Esophagus muscularis mucosa (tissue), 4 donors: ENCODE measurements around the gene HIBCH.

Source experiments
- EP300 ChIP-seq: sonication (generic); formaldehyde crosslinking; IDR thresholded peaks from one replicate; pipeline ENCODE4 v1.6.1; 2017; ENCODE audit warnings: antibody characterized with exemption
- POLR2A ChIP-seq: fragments of 450-650 bp; IDR thresholded peaks from one replicate; pipeline ENCODE4 v1.6.1; 2017; ENCODE audit warnings: antibody characterized with exemption, moderate library complexity, mild to moderate bottlenecking, low read depth
- POLR2AphosphoS5 ChIP-seq, 2 donors: sonication (generic); formaldehyde crosslinking; IDR thresholded peaks; one replicate each; pipeline ENCODE4 v1.6.1; 2017; ENCODE audit warnings: antibody characterized with exemption in 2 of 2
- TF ChIP-seq, protein P1 (sequence below), 3 experiments: fragments of 200-600 bp in 2 of 3; fragments of 450-650 bp in 1 of 3; sonication (generic) in 2 of 3; IDR thresholded peaks; one replicate each; pipeline ENCODE4 v1.5.1; 2017 to 2019; ENCODE audit warnings: antibody characterized with exemption in 3 of 3, mild to moderate bottlenecking in 2 of 3, moderate library complexity in 1 of 3

DNA sequence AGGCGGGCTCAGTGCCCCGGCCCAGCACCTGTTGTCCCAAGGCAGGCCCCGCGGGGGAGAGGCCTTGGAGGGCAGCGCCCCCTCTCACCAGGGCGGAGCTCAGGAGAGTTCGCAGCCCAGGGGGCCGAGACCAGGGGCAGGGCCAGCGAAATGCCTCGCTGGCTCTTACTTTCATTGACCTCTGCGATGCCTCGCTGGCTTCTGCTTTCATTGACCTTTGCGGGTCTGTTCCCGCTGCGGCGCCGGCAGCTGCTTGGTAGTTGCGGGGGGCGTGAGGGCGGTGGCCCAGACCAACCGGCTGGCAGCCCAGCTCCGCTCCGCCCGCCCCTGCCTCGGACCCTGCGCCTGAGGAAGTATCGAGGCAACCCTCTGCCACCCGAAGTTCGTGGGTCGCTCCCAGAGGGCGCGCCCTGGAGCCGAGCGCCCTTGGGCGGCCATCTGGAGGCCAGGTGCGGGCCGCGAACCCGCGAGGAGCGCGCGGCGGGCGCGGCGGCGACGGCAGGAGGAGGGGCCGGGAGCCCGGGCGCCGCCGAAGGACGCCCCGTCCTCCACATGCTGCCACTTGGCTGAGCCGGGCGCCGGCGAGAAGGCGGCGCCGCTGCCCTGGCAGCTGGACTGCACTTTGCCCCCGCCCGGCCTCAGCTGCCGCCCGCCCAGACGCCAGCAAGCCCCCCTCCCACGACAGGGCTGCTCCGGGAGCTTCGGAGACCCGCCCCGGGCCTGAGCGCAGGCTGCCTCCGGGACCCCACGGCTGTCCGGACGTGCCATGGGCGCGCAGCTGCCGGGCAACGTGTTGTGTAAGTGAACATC is 139.1 kb downstream of the HIBCH start:
- no peak for TF ChIP-seq POLR2A
- TF ChIP-seq EP300 = no peak
- TF ChIP-seq POLR2AphosphoS5 (IDR thresholded peaks at IDR 0.05) = no peak
- TF ChIP-seq, protein P1, sequence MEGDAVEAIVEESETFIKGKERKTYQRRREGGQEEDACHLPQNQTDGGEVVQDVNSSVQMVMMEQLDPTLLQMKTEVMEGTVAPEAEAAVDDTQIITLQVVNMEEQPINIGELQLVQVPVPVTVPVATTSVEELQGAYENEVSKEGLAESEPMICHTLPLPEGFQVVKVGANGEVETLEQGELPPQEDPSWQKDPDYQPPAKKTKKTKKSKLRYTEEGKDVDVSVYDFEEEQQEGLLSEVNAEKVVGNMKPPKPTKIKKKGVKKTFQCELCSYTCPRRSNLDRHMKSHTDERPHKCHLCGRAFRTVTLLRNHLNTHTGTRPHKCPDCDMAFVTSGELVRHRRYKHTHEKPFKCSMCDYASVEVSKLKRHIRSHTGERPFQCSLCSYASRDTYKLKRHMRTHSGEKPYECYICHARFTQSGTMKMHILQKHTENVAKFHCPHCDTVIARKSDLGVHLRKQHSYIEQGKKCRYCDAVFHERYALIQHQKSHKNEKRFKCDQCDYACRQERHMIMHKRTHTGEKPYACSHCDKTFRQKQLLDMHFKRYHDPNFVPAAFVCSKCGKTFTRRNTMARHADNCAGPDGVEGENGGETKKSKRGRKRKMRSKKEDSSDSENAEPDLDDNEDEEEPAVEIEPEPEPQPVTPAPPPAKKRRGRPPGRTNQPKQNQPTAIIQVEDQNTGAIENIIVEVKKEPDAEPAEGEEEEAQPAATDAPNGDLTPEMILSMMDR (IDR thresholded peaks at IDR 0.05) = peak; percentile 37 to 54 (median 46)
